KMS-11 (cell line): ENCODE data around the gene ZNF398.
A peak's percentile ranks its signal among the peaks of the same experiment; 100 is the strongest.

Source experiments
- H2AFZ ChIP-seq: fragments of 200-600 bp; sonication (generic); 2 replicates; pipeline ENCODE4 v1.6.1; 2016; ENCODE audit warnings: antibody characterized with exemption, mixed run types, low read depth
- H3K27ac ChIP-seq: fragments of 200-600 bp; sonication (generic); 2 replicates; pipeline ENCODE4 v1.6.1; 2016; ENCODE audit warnings: mild to moderate bottlenecking, mixed run types
- H3K27me3 ChIP-seq: fragments of 200-600 bp; sonication (generic); 2 replicates; pipeline ENCODE4 v1.6.1; 2017; ENCODE audit warnings: mild to moderate bottlenecking, low read depth, mixed run types, moderate library complexity; ENCODE audit not compliant: insufficient read depth
- H3K36me3 ChIP-seq: fragments of 200-600 bp; sonication (generic); 2 replicates; pipeline ENCODE4 v1.6.1; 2017; ENCODE audit warnings: mild to moderate bottlenecking, mixed run types; ENCODE audit not compliant: insufficient read depth
- H3K4me1 ChIP-seq: fragments of 200-600 bp; sonication (generic); 2 replicates; pipeline ENCODE4 v1.6.1; 2016; ENCODE audit warnings: mild to moderate bottlenecking, low read depth, mixed run types; ENCODE audit not compliant: poor library complexity, severe bottlenecking
- H3K4me2 ChIP-seq: fragments of 200-600 bp; sonication (generic); 2 replicates; pipeline ENCODE4 v1.7.0; 2016; ENCODE audit warnings: mild to moderate bottlenecking, mixed run types
- H3K4me3 ChIP-seq: fragments of 200-600 bp; sonication (generic); IDR thresholded peaks from 2 replicates; pipeline ENCODE4 v1.6.1; 2017; ENCODE audit warnings: low read depth, low read length, mixed read lengths; ENCODE audit not compliant: insufficient read depth
- H3K79me2 ChIP-seq: fragments of 200-600 bp; sonication (generic); 2 replicates; pipeline ENCODE4 v1.6.1; 2016; ENCODE audit warnings: low read depth, mixed run types; ENCODE audit not compliant: insufficient read depth
- H3K9ac ChIP-seq: fragments of 200-600 bp; sonication (generic); 2 replicates; pipeline ENCODE4 v1.6.1; 2016; ENCODE audit warnings: mild to moderate bottlenecking, mixed run types
- H4K20me1 ChIP-seq: fragments of 200-600 bp; sonication (generic); 2 replicates; pipeline ENCODE4 v1.6.1; 2016; ENCODE audit warnings: mild to moderate bottlenecking, mixed run types; ENCODE audit not compliant: insufficient read depth
- TF ChIP-seq, protein P1 (sequence below): fragments of 200-600 bp; sonication (generic); conservative IDR thresholded peaks from 2 replicates; pipeline ENCODE4 v1.6.1; 2017; ENCODE audit warnings: low read depth, mild to moderate bottlenecking, antibody characterized with exemption, low read length, moderate library complexity, mixed read lengths

Gene ZNF398

DNA sequence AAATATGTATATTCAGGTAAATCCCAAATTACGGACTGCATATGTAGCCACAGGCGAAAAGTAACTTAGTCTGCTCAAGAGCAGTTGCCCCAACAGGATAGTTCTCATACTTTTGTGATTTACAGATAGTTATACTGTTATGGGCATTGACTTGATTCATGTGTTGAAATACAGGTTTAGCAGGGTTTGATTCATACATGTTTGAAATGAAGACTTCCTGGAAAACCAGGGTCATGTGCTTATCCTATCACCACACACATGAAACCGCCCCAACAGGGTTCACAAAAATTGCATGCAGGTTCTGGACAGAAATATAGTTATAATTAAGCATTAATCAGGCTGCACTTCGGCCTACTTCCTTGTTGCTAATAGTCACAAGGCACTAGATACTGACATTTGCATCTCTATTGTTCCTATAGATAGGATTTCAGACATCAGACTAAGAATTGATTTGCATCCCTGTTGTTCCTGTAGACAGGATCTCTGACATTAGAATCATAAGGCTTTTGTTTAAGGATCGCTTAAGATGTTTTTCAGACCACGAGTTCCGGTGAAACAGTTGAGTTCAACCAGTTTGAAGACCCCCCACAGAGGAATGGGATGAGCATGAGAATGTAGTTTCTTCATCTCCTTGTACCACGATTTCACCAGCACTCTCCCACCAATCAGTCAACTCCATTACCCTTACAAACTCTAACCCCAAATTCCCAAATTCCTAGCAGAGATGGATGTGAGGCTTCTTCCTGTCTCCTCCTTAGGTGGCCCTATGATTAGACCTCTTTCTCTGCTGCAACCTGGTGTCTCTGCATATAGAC is 2.0 kb upstream of the ZNF398 start:
- Histone ChIP-seq H3K4me2 (no peak overlapping the region), H3K9ac (no peak overlapping the region), H3K27ac (no peak overlapping the region), H3K4me3 (no peak overlapping the region), H3K79me2 (peaks cover 24% of the 10 kb centered on the region), H4K20me1 (no peaks in the 10 kb centered on the region), H3K4me1 (peaks cover 8% of the 10 kb centered on the region), H3K27me3 (no peaks in the 10 kb centered on the region), H3K36me3 (no peaks in the 10 kb centered on the region), H2AFZ (no peak overlapping the region)
- TF ChIP-seq, protein P1, sequence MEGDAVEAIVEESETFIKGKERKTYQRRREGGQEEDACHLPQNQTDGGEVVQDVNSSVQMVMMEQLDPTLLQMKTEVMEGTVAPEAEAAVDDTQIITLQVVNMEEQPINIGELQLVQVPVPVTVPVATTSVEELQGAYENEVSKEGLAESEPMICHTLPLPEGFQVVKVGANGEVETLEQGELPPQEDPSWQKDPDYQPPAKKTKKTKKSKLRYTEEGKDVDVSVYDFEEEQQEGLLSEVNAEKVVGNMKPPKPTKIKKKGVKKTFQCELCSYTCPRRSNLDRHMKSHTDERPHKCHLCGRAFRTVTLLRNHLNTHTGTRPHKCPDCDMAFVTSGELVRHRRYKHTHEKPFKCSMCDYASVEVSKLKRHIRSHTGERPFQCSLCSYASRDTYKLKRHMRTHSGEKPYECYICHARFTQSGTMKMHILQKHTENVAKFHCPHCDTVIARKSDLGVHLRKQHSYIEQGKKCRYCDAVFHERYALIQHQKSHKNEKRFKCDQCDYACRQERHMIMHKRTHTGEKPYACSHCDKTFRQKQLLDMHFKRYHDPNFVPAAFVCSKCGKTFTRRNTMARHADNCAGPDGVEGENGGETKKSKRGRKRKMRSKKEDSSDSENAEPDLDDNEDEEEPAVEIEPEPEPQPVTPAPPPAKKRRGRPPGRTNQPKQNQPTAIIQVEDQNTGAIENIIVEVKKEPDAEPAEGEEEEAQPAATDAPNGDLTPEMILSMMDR, result no peak

DNA sequence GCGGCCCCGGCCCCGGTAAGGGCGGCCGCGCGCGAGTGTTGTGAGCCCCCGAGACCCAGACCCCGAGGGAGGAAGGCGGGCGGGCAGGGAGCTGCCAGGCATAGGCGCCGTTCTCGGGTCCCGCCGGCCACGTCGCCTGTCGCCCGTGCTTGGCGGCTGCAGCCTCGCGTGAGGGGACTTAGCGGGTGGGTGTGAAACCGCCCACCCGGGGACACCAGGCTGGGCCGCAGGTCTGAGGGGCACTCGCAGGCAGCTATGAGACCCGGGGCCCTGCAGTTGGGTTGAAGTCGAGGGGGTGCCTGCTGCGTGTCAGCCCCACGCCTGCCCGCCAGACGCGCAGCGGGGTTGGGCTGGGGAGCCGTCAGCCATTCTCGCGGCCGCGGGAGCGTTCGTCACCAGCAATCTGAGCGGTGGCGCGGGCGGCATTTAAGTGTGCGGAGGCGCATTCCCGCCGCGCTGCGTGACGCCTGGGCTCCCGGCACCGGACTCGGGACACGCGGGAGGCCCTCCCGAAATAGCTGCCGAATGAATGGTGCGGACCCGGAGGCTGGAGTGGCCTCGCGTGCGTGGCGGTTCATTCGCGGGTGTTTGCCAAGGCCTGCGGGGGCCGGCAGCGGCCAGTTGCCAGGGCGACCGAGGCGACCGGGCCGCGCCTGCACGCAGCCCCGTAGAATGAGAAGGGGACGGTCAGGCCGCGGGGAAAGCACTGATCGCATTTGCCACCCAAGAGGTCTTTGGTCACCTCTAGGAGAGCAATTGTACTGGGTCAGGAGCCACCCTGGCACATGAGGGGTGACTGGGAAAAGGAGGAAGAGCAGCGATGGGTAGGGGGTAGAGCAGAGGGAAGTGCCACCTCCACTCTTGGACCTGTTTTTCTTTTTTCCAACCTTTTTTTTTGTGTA is 750 bp downstream of the ZNF398 start:
- Histone ChIP-seq H3K4me1 (peaks cover 8% of the 10 kb centered on the region), H3K36me3 (no peaks in the 10 kb centered on the region), H3K4me3 (no peak overlapping the region), H2AFZ (peak overlapping the region; percentile 98), H3K79me2 (peaks cover 44% of the 10 kb centered on the region), H4K20me1 (no peaks in the 10 kb centered on the region), H3K27ac (peak overlapping the region; percentile 64), H3K4me2 (peak overlapping the region; percentile 99), H3K9ac (peak overlapping the region; percentile 72), H3K27me3 (no peaks in the 10 kb centered on the region)
- TF ChIP-seq, protein P1, result no peak

DNA sequence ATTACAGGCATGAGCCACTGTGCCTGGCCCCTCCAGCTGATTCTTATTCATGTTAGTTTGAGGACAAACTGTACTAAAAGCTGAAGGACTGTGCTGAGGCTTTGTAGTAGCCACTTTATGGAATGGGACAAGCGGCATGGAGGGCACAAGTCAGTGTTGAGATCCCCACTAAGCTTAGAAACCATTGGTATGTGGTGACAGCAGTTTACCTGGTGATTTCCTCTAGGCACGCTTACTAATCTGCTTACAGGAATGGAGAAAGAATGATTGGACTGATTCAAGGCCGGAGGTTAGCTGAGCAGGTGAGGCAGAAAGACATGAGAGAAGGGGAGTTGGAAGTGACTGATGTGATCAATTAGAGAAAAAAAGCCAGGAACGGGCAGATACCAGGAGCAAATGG is 3.7 kb downstream of the ZNF398 start:
- H2AFZ ChIP-seq, result no peak overlapping the region
- peaks cover 44% of the 10 kb centered on the region for H3K79me2 ChIP-seq
- no peaks in the 10 kb centered on the region; the same call in 1 of the 2 replicates for H3K36me3 ChIP-seq
- H3K27me3 ChIP-seq, result no peaks in the 10 kb centered on the region
- H3K4me3 ChIP-seq, result no peak overlapping the region
- H3K4me2 ChIP-seq, result no peak overlapping the region
- no peak overlapping the region for H3K9ac ChIP-seq
- H3K27ac ChIP-seq, result no peak overlapping the region
- H3K4me1 ChIP-seq, result peaks cover 8% of the 10 kb centered on the region
- no peaks in the 10 kb centered on the region for H4K20me1 ChIP-seq
- TF ChIP-seq, protein P1, result no peak

DNA sequence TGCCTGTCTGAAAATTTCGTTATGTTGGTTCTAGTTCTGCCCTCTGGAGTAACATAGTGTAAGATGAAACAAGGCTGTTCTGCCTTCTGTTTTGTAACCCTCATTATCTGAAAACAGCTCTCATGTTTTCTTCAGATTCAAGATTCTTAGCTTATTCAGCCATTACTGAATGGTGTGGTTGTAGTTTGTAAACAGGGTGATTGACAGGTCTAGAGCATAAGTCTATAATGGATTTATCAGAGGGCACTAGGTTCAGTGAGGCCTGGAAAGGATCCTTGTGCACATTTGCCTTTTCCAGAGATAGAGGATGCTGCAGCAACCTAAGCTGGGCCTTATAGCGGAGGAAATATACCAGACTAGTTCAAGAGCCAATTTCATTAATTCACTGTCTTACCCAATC is 6.1 kb downstream of the ZNF398 start:
- no peaks in the 10 kb centered on the region for H4K20me1 ChIP-seq
- no peak overlapping the region for H3K4me3 ChIP-seq
- peaks cover 38% of the 10 kb centered on the region for H3K79me2 ChIP-seq
- H3K36me3 ChIP-seq, result no peaks in the 10 kb centered on the region; the same call in 1 of the 2 replicates
- no peak overlapping the region for H3K9ac ChIP-seq
- no peak overlapping the region for H3K27ac ChIP-seq
- no peaks in the 10 kb centered on the region for H3K27me3 ChIP-seq
- no peak overlapping the region for H2AFZ ChIP-seq
- peaks cover 3% of the 10 kb centered on the region for H3K4me1 ChIP-seq
- TF ChIP-seq, protein P1, result no peak
- no peak overlapping the region for H3K4me2 ChIP-seq
